ENCODE data around the gene WDTC1.
A peak's percentile ranks its signal among the peaks of the same experiment; 100 is the strongest.

Gene WDTC1

GRCh38 chr1:27335506-27336422 is 101.3 kb downstream of the WDTC1 start:
- no peak for DNase-seq (ENCODE audit: low read depth)

GRCh38 chr1:27336756-27337155 is 102.3 kb downstream of the WDTC1 start:
- DNase-seq (ENCODE audit: low read depth) = no peak

DNA sequence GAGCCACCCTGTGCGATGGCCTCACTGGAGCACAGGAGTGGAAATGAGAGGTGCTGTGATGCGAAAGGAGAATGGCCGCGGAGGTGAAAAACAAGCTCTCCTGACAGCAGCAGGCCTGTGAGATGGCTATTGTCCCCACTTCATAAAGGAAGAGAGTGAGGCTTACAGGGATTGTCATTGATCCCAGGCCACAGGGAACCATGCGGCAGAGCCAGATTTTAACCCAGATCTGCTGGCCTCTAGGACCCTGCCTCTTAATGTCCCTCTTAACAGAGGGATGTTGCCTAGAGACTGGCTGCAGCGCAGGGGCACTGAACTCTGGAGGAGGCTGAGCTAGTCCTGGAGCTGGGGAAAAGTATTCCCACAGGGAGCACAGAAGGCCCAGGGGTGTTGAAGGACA is 104.3 kb downstream of the WDTC1 start:
- no peak for DNase-seq (ENCODE audit: low read depth)

GRCh38 chr1:27339213-27339612 is 104.8 kb downstream of the WDTC1 start:
- DNase-seq (ENCODE audit: low read depth) = no peak

- peak; percentile 59 for DNase-seq (ENCODE audit: low read depth)
Measured at GRCh38 chr1:27341525-27342252, 107.3 kb downstream of the WDTC1 start, which contains the start of gene SYTL1. SYTL1 (plus strand) TSS chr1:27342022; CDS start chr1:27345335, 3,313 bp downstream.

DNA sequence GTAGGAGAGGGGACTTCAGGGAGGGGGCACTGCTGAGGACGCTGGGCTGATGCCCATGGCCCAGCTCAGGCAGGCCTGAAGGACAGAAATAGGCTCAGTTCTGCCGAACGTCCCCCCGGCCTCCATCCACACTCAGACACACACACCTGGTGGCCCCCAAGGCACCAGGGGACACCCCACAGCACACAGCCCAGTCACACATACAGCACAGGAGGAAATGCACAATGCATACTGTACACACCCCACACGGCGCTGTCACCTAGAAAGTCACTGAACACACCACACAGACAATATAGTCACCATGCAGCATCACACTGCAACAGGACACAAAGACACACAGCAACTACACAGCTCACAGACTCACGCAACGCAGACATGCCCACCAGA is 108.0 kb downstream of the WDTC1 start:
- DNase-seq (ENCODE audit: low read depth) = no peak

- peak; percentile 45 for DNase-seq (ENCODE audit: low read depth)
Measured at GRCh38 chr1:27342778-27343638, 108.6 kb downstream of the WDTC1 start.

- DNase-seq (ENCODE audit: low read depth) = no peak
Measured at GRCh38 chr1:27343639-27344025, 109.2 kb downstream of the WDTC1 start.

DNA sequence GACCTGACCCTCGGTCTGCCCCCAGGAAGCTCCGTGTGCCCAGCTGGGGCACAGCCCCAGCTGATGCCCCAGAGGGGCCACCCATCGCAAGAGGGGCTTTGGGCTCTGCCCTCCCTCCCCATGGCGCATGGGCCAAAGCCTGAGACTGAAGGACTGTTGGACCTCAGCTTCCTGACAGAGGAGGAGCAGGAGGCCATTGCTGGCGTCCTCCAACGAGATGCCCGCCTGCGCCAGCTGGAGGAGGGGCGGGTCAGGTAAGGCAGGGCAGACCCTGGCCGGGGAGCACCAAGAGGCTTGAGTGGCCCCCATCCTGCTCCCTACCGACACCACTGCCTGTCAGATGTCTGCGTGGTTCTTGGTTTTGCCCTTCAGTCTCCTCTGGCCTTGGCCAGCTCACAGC is 110.8 kb downstream of the WDTC1 start:
- DNase-seq (ENCODE audit: low read depth) = no peak

DNA sequence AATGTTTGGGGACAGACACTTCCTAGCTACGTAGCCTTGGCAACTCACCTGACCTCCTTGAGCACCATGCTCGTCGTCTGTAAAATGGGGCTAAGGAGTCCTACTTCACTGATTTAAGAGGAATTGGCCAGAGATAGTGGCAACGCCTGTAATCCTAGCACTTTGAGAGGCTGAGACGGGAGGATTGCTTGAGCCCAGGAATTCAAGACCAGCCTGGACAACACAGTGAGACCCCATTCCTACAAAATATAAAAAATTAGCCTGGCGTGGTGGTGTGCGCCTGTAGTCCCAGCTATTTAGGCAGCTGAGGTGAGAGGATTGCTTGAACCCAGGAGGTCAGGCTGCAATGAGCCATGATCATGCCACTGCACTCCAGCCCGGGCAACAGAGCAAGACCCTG is 111.9 kb downstream of the WDTC1 start:
- DNase-seq (ENCODE audit: low read depth) = no peak

- no peak for DNase-seq (ENCODE audit: low read depth)
Measured at GRCh38 chr1:27346991-27347624, 112.7 kb downstream of the WDTC1 start.

DNA sequence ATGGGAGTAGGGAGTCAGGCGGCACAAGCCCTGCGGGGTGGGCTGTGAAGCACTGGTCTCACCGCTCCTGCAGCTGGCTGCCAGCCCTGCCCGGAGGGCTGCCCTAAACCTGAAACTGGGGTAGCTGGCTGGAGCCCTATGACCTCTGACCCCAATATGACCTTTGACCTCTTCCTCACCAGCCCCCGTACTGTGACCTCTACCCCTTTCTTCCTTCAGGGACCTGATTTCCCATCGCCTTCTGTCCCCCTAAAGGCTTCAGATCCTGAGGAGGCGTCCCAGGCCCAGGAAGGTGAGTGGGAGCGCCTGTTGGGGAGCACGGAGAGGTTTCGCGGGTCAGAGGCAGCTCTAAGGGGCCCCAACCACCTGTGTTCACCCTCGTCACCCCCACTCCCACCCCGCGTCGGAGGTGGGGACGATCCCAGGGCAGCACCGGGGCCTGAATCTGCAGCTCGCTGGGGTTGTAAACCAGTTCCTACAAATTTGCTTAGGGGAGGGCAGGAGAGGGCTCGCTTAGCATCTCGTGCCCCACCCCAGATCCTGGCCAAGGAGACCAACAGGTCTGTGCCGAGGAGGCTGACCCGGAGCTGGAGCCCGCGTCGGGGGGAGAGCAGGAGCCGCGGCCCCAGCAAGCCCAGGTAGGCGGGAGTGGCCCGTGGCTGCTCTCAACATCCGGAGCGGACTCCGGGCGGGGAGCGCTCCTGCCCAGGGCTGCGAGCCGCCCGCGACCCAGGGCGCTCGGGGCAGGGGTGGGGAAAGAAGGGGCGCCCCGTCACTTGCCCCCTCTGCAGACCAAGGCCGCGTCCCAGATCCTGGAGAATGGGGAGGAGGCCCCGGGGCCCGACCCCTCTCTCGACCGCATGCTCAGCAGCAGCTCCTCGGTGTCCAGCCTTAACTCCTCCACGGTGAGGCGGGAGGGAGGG is 114.7 kb downstream of the WDTC1 start:
- no peak for DNase-seq (ENCODE audit: low read depth)

DNA sequence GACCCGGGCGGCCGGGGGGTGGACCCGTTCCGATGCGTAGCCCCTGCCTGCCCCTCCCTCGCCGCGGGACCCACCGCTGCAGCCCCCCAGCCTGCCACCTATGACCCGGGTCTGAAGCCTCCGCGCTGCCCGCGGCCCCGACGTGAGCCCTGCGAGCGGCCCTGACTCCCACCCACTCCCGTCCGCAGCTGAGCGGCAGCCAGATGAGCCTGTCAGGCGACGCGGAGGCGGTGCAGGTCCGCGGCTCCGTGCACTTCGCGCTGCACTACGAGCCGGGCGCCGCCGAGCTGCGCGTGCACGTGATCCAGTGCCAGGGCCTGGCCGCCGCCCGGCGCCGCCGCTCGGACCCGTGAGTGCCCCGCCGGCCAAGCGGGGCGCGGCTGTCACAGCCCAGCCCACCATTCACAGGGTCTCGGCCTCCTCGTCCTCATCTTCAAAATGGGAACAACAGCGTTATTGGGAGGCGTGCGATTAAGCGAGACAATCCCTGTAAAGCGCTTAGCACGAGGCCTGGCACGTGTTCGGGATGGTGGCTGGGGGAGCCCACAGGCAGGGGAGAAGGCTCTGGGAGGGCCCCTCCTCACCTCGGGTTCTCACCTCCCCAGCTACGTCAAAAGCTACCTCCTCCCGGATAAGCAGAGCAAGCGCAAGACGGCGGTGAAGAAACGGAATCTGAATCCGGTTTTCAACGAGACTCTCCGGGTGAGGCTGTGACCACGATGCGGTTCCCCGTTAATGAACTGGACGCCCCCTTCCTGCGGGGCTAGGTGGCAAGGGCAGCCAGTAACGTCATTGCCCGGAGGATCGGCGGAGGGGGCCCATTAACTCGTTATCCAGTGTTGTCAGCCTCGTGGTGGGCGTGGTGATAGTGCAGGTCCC is 115.6 kb downstream of the WDTC1 start:
- no peak for DNase-seq (ENCODE audit: low read depth)

DNA sequence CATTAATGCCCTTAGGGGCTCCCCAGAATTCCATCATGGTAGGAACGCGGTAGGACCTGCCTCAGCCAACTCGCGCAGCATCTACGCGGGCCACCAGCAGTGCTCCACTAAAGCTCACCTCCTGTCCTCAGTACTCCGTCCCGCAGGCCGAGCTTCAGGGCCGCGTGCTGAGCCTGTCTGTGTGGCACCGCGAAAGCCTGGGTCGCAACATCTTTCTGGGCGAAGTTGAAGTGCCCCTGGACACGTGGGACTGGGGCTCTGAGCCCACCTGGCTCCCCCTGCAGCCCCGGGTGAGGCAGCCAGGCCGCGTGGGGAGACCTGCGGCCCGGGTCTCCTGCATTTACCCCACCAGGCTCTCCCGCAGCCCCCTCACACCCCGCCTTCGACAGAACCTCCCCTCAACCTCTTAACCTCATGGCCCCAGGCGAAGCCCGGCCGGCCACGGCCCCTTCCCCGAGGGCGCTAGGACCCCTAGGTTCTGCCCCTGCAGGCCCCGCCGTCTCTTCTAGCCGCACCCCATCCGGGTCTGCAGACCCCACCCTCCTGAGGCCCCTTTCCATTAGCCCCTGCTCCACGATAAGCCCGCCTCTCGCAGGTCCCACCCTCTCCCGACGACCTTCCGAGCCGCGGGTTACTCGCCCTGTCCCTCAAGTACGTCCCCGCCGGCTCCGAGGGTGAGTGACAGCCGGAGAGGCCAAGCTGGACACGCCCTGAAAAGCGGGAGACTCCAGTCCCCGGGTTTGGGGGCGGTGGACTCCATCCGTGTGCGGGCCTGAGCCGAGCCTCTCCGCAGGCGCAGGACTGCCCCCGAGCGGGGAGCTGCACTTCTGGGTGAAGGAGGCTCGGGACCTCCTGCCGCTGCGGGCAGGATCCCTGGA is 116.5 kb downstream of the WDTC1 start:
- no peak for DNase-seq (ENCODE audit: low read depth)

GRCh38 chr1:27351541-27352107 is 117.2 kb downstream of the WDTC1 start:
- no peak for DNase-seq (ENCODE audit: low read depth)

- DNase-seq (ENCODE audit: low read depth) = no peak
Measured at GRCh38 chr1:27353166-27353565, 118.7 kb downstream of the WDTC1 start.

DNA sequence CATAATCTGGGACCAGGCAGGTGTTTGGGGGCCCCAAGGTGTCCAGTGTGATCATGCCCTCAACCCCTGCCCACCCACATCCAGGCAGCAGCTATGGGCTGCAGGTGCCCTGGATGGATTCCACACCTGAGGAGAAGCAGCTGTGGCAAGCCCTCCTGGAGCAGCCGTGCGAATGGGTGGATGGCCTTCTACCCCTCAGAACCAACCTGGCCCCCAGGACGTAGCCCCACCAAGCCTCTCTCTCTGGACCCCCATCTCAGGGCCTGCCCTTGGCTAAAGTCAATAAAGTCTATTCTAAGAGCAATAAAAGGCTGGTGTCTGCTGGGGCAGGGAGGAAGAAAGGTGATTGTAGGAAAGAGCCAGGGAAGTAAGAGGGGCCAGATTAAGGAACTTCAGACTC is 119.2 kb downstream of the WDTC1 start:
- DNase-seq (ENCODE audit: low read depth) = no peak

DNA sequence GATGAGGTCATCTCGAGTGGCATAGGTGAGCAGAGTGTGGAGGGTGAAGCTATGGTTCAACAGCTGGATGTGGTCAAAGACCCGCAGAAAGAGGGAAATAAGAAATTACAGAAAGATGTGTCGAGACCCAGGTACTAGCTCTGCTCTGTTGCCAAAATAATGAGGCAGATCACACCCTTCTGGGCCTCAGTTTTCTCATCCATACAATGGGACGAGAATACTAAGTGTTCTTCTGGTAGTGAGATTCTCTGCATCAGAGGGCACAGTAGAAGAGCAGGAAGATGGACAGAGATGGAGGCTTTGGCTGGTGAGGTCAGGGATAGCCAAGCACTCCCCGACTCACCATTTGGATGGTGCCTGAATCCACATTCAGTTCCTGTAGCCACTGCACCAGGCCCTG is 121.3 kb downstream of the WDTC1 start:
- DNase-seq (ENCODE audit: low read depth) = no peak
